Progenitor cell of endocrine pancreas (in vitro differentiated cells): ENCODE results near the gene OSBPL1A. TPM values are rescaled to one million over a fixed set of nuclear protein-coding genes. Genes with fewer than 3 reads are reported as not detected.

Source experiments
- DNase-seq: peaks from one replicate; pipeline ENCODE4 v3.0.0; 2021; ENCODE audit warnings: low spot score; ENCODE audit not compliant: unreplicated experiment
- H3K27ac Mint-ChIP-seq: 2 replicates; pipeline ENCODE4 v1.8.0; 2021; ENCODE audit warnings: mild to moderate bottlenecking, moderate library complexity, mixed read lengths
- H3K27me3 Mint-ChIP-seq: 2 replicates; pipeline ENCODE4 v1.8.0; 2021; ENCODE audit warnings: mixed read lengths
- H3K36me3 Mint-ChIP-seq: 2 replicates; pipeline ENCODE4 v1.8.0; 2022; ENCODE audit warnings: mixed read lengths; ENCODE audit not compliant: insufficient read depth
- H3K4me1 Mint-ChIP-seq: 2 replicates; pipeline ENCODE4 v1.8.0; 2021; ENCODE audit warnings: low read depth, mixed read lengths
- H3K4me3 Mint-ChIP-seq: 2 replicates; pipeline ENCODE4 v1.8.0; 2021; ENCODE audit warnings: low read depth, mild to moderate bottlenecking, moderate library complexity, mixed read lengths
- H3K9me3 Mint-ChIP-seq: 2 replicates; pipeline ENCODE4 v1.8.0; 2021; ENCODE audit warnings: low read depth, mixed read lengths
- total RNA-seq: library from RNA; stranded (reverse); gene quantifications from 2 replicates; pipeline ENCODE4 v1.2.1, GENCODE V29; 2021
- TF ChIP-seq, protein P1 (sequence below): fragments of 200-600 bp; sonication (generic); IDR thresholded peaks from one replicate; pipeline ENCODE4 v1.5.0; 2021; ENCODE audit warnings: antibody characterized with exemption, mild to moderate bottlenecking; ENCODE audit not compliant: unreplicated experiment

Gene OSBPL1A
- total RNA-seq, 1 donor from 2014 or later: 15.0 TPM

- Mint-ChIP-seq H3K27me3 (no peaks in the 10 kb centered on the region), H3K9me3 (no peaks in the 10 kb centered on the region), H3K36me3 (no peaks in the 10 kb centered on the region), H3K27ac (no peak overlapping the region), H3K4me1 (peaks cover 3% of the 10 kb centered on the region), H3K4me3 (no peak overlapping the region)
- TF ChIP-seq, protein P1, sequence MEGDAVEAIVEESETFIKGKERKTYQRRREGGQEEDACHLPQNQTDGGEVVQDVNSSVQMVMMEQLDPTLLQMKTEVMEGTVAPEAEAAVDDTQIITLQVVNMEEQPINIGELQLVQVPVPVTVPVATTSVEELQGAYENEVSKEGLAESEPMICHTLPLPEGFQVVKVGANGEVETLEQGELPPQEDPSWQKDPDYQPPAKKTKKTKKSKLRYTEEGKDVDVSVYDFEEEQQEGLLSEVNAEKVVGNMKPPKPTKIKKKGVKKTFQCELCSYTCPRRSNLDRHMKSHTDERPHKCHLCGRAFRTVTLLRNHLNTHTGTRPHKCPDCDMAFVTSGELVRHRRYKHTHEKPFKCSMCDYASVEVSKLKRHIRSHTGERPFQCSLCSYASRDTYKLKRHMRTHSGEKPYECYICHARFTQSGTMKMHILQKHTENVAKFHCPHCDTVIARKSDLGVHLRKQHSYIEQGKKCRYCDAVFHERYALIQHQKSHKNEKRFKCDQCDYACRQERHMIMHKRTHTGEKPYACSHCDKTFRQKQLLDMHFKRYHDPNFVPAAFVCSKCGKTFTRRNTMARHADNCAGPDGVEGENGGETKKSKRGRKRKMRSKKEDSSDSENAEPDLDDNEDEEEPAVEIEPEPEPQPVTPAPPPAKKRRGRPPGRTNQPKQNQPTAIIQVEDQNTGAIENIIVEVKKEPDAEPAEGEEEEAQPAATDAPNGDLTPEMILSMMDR: no peak
- DNase-seq: no peak
Measured at GRCh38 chr18:24195296-24196053, 202.1 kb downstream of the OSBPL1A start.

GRCh38 chr18:24190590-24190989 lies 207.0 kb downstream of the OSBPL1A start:
- H3K4me3 Mint-ChIP-seq: no peak overlapping the region
- DNase-seq: no peak
- no peaks in the 10 kb centered on the region for H3K36me3 Mint-ChIP-seq
- TF ChIP-seq, protein P1: no peak
- H3K27me3 Mint-ChIP-seq: no peaks in the 10 kb centered on the region
- H3K27ac Mint-ChIP-seq: no peak overlapping the region
- H3K4me1 Mint-ChIP-seq: no peaks in the 10 kb centered on the region
- H3K9me3 Mint-ChIP-seq: no peaks in the 10 kb centered on the region

DNA sequence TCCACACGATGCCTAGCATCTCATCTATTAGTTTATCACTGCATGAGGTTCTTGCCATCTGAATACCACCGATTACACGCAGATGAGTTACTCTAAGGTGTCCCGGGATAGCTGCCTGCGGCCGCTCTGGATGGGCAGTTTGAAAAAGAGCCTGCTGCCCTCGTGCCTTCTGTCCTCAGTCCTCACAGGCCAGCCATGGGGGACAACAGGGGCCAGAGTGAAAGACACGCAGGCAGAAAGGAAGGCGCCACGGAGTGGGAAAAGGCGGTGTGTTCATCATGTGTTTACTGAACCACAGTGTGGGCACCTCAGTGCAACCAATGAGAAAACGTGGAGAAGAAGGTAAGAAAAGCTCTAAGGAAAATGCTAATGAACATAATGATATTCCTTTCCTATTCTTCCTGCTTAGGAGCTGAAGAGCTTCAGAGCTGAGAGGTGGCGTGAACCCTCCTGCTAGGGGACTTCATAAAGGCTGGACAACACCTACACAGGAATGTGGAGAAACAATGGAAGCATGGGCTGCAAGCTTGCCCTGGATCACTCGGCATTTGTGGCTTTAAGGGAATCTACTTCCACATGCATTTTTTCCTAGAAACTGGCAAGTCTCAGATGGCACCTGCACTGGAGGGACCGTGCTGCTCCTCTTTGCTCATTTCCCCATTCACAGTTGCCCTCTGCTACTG lies 207.8 kb downstream of the OSBPL1A start:
- DNase-seq: no peak
- Mint-ChIP-seq H3K9me3 (no peaks in the 10 kb centered on the region), H3K4me3 (no peak overlapping the region), H3K36me3 (no peaks in the 10 kb centered on the region), H3K4me1 (no peaks in the 10 kb centered on the region), H3K27ac (no peak overlapping the region), H3K27me3 (no peaks in the 10 kb centered on the region)
- TF ChIP-seq, protein P1: no peak

DNA sequence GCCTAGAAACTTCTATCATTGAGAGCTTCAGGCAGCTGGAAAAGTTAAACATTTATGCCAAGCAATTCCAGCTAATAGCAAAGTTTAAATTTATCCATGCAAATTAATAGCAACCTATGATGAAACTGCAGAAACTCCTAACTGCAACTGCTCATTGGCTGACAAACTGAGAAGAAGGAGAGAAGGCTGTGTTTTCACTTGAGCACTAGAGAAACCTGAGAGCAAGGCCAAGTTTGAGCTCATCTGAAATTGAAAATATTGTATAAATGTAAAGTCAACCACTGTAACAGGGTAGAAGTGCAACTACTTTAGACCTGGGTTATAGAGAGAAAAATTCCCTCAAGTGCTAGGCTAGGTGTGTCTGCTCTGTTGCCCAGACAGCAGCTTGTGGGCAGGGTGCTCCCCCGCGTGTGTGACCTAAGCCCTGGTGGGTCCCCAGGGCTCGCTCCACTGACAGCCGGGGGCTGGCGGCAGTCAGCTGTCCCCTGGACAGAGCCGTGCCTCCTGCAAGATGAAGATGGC lies 208.6 kb downstream of the OSBPL1A start:
- Mint-ChIP-seq H3K4me1 (no peaks in the 10 kb centered on the region), H3K36me3 (no peaks in the 10 kb centered on the region), H3K4me3 (no peak overlapping the region), H3K9me3 (no peaks in the 10 kb centered on the region), H3K27me3 (no peaks in the 10 kb centered on the region), H3K27ac (no peak overlapping the region)
- no peak for DNase-seq
- TF ChIP-seq, protein P1: no peak

DNA sequence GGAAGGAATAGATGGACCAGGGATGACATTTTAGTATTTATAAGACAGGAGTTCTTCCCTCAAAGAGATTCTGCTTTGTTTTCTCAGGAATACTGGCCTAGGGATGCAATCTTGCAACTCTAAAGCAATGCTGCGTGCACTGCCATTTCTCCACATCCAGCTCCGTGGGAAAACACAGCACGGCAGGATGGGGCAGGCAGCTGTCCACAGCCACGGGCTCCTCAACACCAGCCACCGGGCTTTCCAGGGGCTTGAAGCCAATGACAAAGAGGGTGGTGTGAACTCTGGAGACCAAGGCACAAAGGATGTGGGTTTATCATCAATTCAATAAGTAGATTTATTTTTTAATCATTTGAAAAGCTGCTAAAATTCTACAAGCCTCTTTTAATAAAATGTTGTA lies 209.5 kb downstream of the OSBPL1A start:
- H3K36me3 Mint-ChIP-seq: no peaks in the 10 kb centered on the region
- H3K27ac Mint-ChIP-seq: no peak overlapping the region
- TF ChIP-seq, protein P1: no peak
- no peaks in the 10 kb centered on the region for H3K9me3 Mint-ChIP-seq
- H3K4me1 Mint-ChIP-seq: no peaks in the 10 kb centered on the region
- no peaks in the 10 kb centered on the region for H3K27me3 Mint-ChIP-seq
- H3K4me3 Mint-ChIP-seq: no peak overlapping the region
- DNase-seq: no peak
